Measurements from ENCODE around the gene SPACA6. TPM values are rescaled to one million over a fixed set of nuclear protein-coding genes. Genes with fewer than 3 reads are reported as not detected.

SPACA6 gene
- total and polyA plus RNA-seq, 2 of the 8 experiments (the other 6 are each of a cell fraction or from before 2014, with no cell fraction given): 7.1 to 7.5 TPM

DNA sequence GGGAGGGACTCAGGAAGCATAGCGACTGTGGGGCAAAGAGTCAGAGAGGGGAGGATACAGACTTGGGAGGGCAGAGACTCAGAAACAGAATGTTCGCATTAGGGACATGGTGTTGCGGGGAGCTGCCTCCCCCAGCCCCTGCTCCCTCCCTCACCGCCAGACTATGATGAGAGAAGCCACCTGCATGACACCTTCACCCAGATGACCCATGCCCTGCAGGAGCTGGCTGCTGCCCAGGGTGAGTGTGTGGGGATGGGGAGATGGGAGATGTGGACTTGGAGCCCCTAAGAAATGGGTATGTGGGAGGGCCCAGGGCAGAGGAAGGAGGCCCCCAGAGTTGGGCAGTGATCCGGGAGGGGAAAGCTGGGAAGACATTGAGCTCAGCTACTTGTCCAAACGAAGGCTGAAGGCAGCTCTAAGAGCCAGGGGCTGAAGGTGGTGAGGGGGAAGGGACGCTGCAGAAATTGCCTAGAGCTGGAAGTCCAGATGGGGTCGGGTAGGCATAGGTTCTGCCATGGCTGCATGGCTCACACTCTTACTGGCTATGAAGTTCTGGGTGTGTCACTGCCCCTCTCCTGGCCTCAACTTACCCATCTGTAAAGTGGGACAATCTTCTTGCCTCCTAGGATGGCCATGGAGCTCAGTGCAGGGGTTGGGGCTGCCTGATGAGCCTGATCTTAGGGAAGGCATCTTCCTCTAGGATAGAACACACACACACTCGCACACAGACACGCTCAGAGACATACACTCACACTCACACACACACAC lies 1.4 kb downstream of the SPACA6 start:
- Histone ChIP-seq H3K56ac (replicated peaks; ENCODE audit: insufficient read length, low read depth, low read length) (no peak overlapping the region), H4K8ac (ENCODE audit: extremely low read depth, insufficient read depth, low read length) (no peak overlapping the region), H2BK15ac (ENCODE audit: low read length) (no peak overlapping the region), H3K27ac (ENCODE audit: low read depth, low read length) (no peak overlapping the region), H3K18ac (ENCODE audit: extremely low read depth, low read length) (no peak overlapping the region), H3K4ac (replicated peaks; ENCODE audit: insufficient read length, low read depth, low read length) (no peak overlapping the region), H3K36me3 (ENCODE audit: control insufficient read depth in 2 of 4, insufficient read depth in 4 of 4, low read length in 3 of 4) (0 out of 8 replicates have a peak, but pooled peaks cover 0 to 4% (median 0%) of the 10 kb centered on the region in 4 experiments), H3K79me2 (ENCODE audit: control insufficient read depth in 1 of 2, insufficient read depth in 2 of 2, low read length in 2 of 2) (peaks cover 0 to 12% of the 10 kb centered on the region in 2 experiments; a peak in 1 of 4 replicates), H4K5ac (ENCODE audit: insufficient read length, low read depth, low read length) (no peak overlapping the region), H2BK120ac (replicated peaks; ENCODE audit: low read depth, low read length) (no peak overlapping the region), H3K27me3 (replicated peaks in 1 of 4; ENCODE audit: control insufficient read depth in 3 of 4, extremely low read depth in 1 of 4, insufficient read depth in 3 of 4, low read length in 3 of 4) (no peaks in the 10 kb centered on the region), H2BK5ac (ENCODE audit: low read depth, low read length) (no peak overlapping the region), H4K20me1 (replicated peaks in 1 of 2; ENCODE audit: control insufficient read depth in 1 of 2, insufficient read depth in 2 of 2, low read length in 2 of 2) (peaks cover 0 to 7% of the 10 kb centered on the region in 2 experiments), H3K4me3 (ENCODE audit: extremely low read depth in 1 of 4, insufficient read depth in 2 of 4, low read depth in 3 of 4, low read length in 4 of 4) (no peak overlapping the region), H3K23ac (ENCODE audit: insufficient read length) (no peak overlapping the region), H2AK5ac (ENCODE audit: low read depth, low read length) (no peak overlapping the region), H2BK12ac (ENCODE audit: low read depth, low read length) (no peak overlapping the region), H4K91ac (replicated peaks; ENCODE audit: insufficient read length, low read length) (no peak overlapping the region), H3K4me1 (replicated peaks in 1 of 4; ENCODE audit: control insufficient read depth in 3 of 4, insufficient read depth in 4 of 4, low read length in 3 of 4) (peaks cover 0 to 11% (median 4%) of the 10 kb centered on the region in 4 experiments; a peak in 4 of 7 replicates), H3K79me1 (ENCODE audit: low read depth, low read length) (peaks cover 11% of the 10 kb centered on the region), H3K14ac (ENCODE audit: insufficient read length) (no peak overlapping the region), H3K9ac (replicated peaks in 1 of 4; ENCODE audit: extremely low read depth in 1 of 4, low read depth in 3 of 4, low read length in 3 of 4) (no peak overlapping the region), H2BK20ac (ENCODE audit: low read length) (no peak overlapping the region), H3K9me3 (ENCODE audit: insufficient read depth in 2 of 2, low read depth in 1 of 2, low read length in 1 of 2) (no peaks in the 10 kb centered on the region), H3K4me2 (ENCODE audit: insufficient read depth in 1 of 2, low read depth in 2 of 2, low read length in 2 of 2) (no peak overlapping the region), H2AFZ (ENCODE audit: low read length) (no peak overlapping the region), H3K23me2 (ENCODE audit: low read depth, low read length) (peaks cover 10% of the 10 kb centered on the region; the same call in 1 of the 2 replicates)
- WGBS, 2 experiments (ENCODE audit: extremely low coverage in 1 of 2, insufficient coverage in 1 of 2, insufficient read length in 1 of 2, insufficient replicate concordance in 2 of 2, low coverage in 1 of 2, low lambda C conversion rate in 2 of 2, missing lambda C conversion rate in 1 of 2): 87% methylated on average over 8 of the region's 10 CpGs; no CpG with 5 or more reads in 1 of the 2 experiments
- DNase-seq (ENCODE audit: low read depth in 1 of 2, low spot score in 2 of 2): no peak
- TF ChIP-seq SP2 (IDR thresholded peaks at IDR 0.05; ENCODE audit: low read length) (no peak), E2F6 (IDR thresholded peaks at IDR 0.05) (no peak), SP4 (IDR thresholded peaks at IDR 0.05; ENCODE audit: low read length) (no peak)
- POLR2A ChIA-PET (ENCODE audit: partially characterized antibody): interaction anchor here (1.0 kb wide), 1 partner anchor 9 kb away, joined by 3 read pairs; no protein-coding TSS in a partner anchor
- CTCF ChIA-PET (ENCODE audit: partially characterized antibody): interaction anchor here (0.5 to 2.2 kb wide), 3 partner anchors 9 to 83 kb away, joined by 3 to 9 read pairs (median 6); no protein-coding TSS in a partner anchor
- FAIRE-seq: no peak
